ENCODE data around the gene UBXN1. TPM values are rescaled to one million over a fixed set of nuclear protein-coding genes. Genes with fewer than 3 reads are reported as not detected.

UBXN1 gene
- total RNA-seq, 1 experiment from 2014 or later, result 135 TPM

DNA sequence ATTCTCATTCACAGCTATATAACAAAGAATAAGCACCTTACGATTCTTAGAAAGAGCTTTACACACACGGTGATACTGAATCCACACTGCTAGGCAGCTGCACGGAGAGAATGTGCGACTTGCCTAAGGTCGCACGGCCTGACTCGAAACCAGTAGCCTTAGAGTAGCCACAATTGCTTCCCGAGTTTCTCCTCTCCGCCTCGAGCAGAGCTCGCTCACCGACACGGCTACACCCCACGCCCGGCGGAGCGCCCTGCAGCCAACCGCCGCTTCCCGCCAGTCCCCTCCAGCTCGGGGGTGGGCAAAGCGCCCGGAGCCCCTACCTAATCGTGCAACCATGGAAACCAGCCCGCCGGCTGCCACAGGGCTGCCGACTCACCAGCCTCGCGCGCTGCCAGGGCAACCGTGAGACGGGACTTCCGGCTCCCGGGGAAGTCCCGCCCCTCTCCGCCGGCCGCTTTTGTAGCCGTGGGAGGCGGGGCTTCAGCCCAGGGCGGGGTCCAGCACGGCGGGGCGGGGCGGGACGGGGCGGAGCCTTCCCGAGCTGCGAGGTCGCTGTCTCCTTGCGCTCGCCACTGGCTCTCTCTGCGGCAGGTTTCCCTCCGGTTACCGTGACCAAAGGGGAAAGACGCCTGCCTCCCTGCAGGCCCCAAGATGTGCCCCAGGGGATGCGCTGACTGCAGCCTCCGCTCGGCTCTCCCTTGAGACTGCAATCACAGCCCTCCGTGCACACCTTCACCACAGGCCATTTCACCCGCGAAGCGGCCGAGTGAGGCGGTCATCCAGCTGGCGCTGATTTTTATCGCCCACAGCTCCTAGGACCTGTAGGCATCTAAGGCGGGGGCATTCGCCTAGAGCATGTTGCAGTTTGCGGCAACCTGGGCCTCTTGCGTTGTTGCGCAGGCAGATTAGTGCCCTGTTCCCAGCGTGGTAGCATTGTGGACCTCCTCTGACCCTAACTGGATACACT is 27.3 kb upstream of the UBXN1 start (continued):
- TF ChIP-seq, protein P1, sequence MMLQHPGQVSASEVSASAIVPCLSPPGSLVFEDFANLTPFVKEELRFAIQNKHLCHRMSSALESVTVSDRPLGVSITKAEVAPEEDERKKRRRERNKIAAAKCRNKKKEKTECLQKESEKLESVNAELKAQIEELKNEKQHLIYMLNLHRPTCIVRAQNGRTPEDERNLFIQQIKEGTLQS (CRISPR knock-in tag; conservative IDR thresholded peaks at IDR 0.05), result 0 out of 2 replicates have a peak, but pooled peaks have one; percentile 46
- TF ChIP-seq, protein P2, sequence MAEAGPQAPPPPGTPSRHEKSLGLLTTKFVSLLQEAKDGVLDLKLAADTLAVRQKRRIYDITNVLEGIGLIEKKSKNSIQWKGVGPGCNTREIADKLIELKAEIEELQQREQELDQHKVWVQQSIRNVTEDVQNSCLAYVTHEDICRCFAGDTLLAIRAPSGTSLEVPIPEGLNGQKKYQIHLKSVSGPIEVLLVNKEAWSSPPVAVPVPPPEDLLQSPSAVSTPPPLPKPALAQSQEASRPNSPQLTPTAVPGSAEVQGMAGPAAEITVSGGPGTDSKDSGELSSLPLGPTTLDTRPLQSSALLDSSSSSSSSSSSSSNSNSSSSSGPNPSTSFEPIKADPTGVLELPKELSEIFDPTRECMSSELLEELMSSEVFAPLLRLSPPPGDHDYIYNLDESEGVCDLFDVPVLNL (CRISPR knock-in tag; IDR thresholded peaks at IDR 0.05; ENCODE audit: borderline replicate concordance, low read depth), result no peak
- TF ChIP-seq NR2C2 (CRISPR knock-in tag; IDR thresholded peaks at IDR 0.05) (no peak), ZBTB21 (CRISPR knock-in tag; IDR thresholded peaks at IDR 0.05; ENCODE audit: borderline replicate concordance) (no peak), ETV6 (CRISPR knock-in tag; IDR thresholded peaks at IDR 0.05) (no peak; the same call in 1 of the 2 replicates), KAT7 (CRISPR knock-in tag; IDR thresholded peaks at IDR 0.05; ENCODE audit: borderline replicate concordance) (no peak), ZNF416 (CRISPR knock-in tag; IDR thresholded peaks at IDR 0.05) (peak; percentile 50; the same call in 1 of the 2 replicates), ZNF396 (CRISPR knock-in tag; IDR thresholded peaks at IDR 0.05; ENCODE audit: borderline replicate concordance) (no peak), NFATC4 (CRISPR knock-in tag; IDR thresholded peaks at IDR 0.05) (no peak; the same call in 1 of the 2 replicates), FOXP1 (CRISPR knock-in tag; IDR thresholded peaks at IDR 0.05; ENCODE audit: borderline replicate concordance) (0 out of 2 replicates have a peak, but pooled peaks have one; percentile 14), JAZF1 (CRISPR knock-in tag; IDR thresholded peaks at IDR 0.05) (no peak), HMGA2 (CRISPR knock-in tag; IDR thresholded peaks at IDR 0.05) (no peak), MXD4 (CRISPR knock-in tag; IDR thresholded peaks at IDR 0.05; ENCODE audit: borderline replicate concordance) (no peak), RORB (CRISPR knock-in tag; IDR thresholded peaks at IDR 0.05) (0 out of 2 replicates have a peak, but pooled peaks have one; percentile 3), IRF2 (CRISPR knock-in tag; IDR thresholded peaks at IDR 0.05; ENCODE audit: borderline replicate concordance, low read depth) (no peak), PRRX2 (CRISPR knock-in tag; IDR thresholded peaks at IDR 0.05) (no peak), OVOL2 (CRISPR knock-in tag; IDR thresholded peaks at IDR 0.05; ENCODE audit: borderline replicate concordance) (no peak), FOXK1 (CRISPR knock-in tag; IDR thresholded peaks at IDR 0.05) (0 out of 2 replicates have a peak, but pooled peaks have one; percentile 41), SMAD4 (CRISPR knock-in tag; IDR thresholded peaks at IDR 0.05) (no peak), ZNF423 (CRISPR knock-in tag; IDR thresholded peaks at IDR 0.05) (no peak), SP1 (CRISPR knock-in tag; conservative IDR thresholded peaks at IDR 0.05) (peak; percentile 83)
- TF ChIP-seq, protein P3, sequence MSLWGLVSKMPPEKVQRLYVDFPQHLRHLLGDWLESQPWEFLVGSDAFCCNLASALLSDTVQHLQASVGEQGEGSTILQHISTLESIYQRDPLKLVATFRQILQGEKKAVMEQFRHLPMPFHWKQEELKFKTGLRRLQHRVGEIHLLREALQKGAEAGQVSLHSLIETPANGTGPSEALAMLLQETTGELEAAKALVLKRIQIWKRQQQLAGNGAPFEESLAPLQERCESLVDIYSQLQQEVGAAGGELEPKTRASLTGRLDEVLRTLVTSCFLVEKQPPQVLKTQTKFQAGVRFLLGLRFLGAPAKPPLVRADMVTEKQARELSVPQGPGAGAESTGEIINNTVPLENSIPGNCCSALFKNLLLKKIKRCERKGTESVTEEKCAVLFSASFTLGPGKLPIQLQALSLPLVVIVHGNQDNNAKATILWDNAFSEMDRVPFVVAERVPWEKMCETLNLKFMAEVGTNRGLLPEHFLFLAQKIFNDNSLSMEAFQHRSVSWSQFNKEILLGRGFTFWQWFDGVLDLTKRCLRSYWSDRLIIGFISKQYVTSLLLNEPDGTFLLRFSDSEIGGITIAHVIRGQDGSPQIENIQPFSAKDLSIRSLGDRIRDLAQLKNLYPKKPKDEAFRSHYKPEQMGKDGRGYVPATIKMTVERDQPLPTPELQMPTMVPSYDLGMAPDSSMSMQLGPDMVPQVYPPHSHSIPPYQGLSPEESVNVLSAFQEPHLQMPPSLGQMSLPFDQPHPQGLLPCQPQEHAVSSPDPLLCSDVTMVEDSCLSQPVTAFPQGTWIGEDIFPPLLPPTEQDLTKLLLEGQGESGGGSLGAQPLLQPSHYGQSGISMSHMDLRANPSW (CRISPR knock-in tag; conservative IDR thresholded peaks at IDR 0.05; ENCODE audit: low read depth), result no peak
- TF ChIP-seq, protein P4, sequence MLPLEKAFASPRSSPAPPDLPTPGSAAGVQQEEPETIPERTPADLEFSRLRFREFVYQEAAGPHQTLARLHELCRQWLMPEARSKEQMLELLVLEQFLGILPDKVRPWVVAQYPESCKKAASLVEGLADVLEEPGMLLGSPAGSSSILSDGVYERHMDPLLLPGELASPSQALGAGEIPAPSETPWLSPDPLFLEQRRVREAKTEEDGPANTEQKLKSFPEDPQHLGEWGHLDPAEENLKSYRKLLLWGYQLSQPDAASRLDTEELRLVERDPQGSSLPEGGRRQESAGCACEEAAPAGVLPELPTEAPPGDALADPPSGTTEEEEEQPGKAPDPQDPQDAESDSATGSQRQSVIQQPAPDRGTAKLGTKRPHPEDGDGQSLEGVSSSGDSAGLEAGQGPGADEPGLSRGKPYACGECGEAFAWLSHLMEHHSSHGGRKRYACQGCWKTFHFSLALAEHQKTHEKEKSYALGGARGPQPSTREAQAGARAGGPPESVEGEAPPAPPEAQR (CRISPR knock-in tag; IDR thresholded peaks at IDR 0.05), result no peak
- TF ChIP-seq, protein P5, sequence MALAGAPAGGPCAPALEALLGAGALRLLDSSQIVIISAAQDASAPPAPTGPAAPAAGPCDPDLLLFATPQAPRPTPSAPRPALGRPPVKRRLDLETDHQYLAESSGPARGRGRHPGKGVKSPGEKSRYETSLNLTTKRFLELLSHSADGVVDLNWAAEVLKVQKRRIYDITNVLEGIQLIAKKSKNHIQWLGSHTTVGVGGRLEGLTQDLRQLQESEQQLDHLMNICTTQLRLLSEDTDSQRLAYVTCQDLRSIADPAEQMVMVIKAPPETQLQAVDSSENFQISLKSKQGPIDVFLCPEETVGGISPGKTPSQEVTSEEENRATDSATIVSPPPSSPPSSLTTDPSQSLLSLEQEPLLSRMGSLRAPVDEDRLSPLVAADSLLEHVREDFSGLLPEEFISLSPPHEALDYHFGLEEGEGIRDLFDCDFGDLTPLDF (CRISPR knock-in tag; IDR thresholded peaks at IDR 0.05), result no peak
- TF ChIP-seq, protein P6, sequence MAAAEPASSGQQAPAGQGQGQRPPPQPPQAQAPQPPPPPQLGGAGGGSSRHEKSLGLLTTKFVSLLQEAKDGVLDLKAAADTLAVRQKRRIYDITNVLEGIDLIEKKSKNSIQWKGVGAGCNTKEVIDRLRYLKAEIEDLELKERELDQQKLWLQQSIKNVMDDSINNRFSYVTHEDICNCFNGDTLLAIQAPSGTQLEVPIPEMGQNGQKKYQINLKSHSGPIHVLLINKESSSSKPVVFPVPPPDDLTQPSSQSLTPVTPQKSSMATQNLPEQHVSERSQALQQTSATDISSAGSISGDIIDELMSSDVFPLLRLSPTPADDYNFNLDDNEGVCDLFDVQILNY (CRISPR knock-in tag; IDR thresholded peaks at IDR 0.05), result peak; percentile 25; the same call in 1 of the 2 replicates
- TF ChIP-seq, protein P7, sequence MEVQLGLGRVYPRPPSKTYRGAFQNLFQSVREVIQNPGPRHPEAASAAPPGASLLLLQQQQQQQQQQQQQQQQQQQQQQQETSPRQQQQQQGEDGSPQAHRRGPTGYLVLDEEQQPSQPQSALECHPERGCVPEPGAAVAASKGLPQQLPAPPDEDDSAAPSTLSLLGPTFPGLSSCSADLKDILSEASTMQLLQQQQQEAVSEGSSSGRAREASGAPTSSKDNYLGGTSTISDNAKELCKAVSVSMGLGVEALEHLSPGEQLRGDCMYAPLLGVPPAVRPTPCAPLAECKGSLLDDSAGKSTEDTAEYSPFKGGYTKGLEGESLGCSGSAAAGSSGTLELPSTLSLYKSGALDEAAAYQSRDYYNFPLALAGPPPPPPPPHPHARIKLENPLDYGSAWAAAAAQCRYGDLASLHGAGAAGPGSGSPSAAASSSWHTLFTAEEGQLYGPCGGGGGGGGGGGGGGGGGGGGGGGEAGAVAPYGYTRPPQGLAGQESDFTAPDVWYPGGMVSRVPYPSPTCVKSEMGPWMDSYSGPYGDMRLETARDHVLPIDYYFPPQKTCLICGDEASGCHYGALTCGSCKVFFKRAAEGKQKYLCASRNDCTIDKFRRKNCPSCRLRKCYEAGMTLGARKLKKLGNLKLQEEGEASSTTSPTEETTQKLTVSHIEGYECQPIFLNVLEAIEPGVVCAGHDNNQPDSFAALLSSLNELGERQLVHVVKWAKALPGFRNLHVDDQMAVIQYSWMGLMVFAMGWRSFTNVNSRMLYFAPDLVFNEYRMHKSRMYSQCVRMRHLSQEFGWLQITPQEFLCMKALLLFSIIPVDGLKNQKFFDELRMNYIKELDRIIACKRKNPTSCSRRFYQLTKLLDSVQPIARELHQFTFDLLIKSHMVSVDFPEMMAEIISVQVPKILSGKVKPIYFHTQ (CRISPR knock-in tag; IDR thresholded peaks at IDR 0.05), result no peak
- TF ChIP-seq, protein P8, sequence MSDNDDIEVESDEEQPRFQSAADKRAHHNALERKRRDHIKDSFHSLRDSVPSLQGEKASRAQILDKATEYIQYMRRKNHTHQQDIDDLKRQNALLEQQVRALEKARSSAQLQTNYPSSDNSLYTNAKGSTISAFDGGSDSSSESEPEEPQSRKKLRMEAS (CRISPR knock-in tag; IDR thresholded peaks at IDR 0.05), result peak; percentile 47
